Measurements from ENCODE around the gene ZC3H6.

ZC3H6 gene

GRCh38 chr2:112311932-112312331 is 36.5 kb downstream of the ZC3H6 start:
- no peaks in the 10 kb centered on the region for H3K9me3 ChIP-seq (ENCODE audit: control insufficient read depth, low read depth, low read length)
- no peaks in the 10 kb centered on the region for H3K27me3 ChIP-seq (ENCODE audit: control insufficient read depth, insufficient read depth, low read length)
- H3K4me3 ChIP-seq (ENCODE audit: low read length): no peak overlapping the region
- H3K4me1 ChIP-seq (ENCODE audit: control insufficient read depth, low read depth, low read length): no peaks in the 10 kb centered on the region
- no peak overlapping the region for H3K9ac ChIP-seq (ENCODE audit: low read length)
- H3K27ac ChIP-seq (ENCODE audit: low read length): no peak overlapping the region
- H3K36me3 ChIP-seq (ENCODE audit: control insufficient read depth, low read depth, low read length): no peaks in the 10 kb centered on the region

DNA sequence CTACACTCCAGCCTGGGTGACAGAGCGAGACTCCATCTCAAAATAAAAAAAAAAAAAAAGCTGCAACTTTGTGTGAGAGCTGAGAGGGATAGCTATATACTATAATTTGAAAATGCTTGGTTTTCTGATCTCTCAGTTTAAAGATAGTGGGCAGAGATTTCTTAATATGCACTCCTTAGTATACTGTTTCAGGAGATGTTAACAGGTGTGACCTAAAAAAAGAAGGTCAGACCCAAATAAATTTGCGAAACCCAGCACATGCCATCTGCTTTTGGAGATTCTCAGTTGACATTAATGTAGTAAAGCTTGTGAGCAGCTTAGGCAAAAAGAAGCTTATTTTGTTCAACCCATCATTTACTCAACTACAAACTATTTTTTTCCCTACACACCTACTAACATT is 37.4 kb downstream of the ZC3H6 start:
- Histone ChIP-seq H3K9ac (ENCODE audit: low read length) (no peak overlapping the region), H3K27me3 (ENCODE audit: control insufficient read depth, insufficient read depth, low read length) (no peaks in the 10 kb centered on the region), H3K36me3 (ENCODE audit: control insufficient read depth, low read depth, low read length) (no peaks in the 10 kb centered on the region), H3K9me3 (ENCODE audit: control insufficient read depth, low read depth, low read length) (no peaks in the 10 kb centered on the region), H3K4me1 (ENCODE audit: control insufficient read depth, low read depth, low read length) (no peaks in the 10 kb centered on the region), H3K4me3 (ENCODE audit: low read length) (no peak overlapping the region), H3K27ac (ENCODE audit: low read length) (no peak overlapping the region)

GRCh38 chr2:112314856-112315255 is 39.5 kb downstream of the ZC3H6 start:
- no peaks in the 10 kb centered on the region for H3K9me3 ChIP-seq (ENCODE audit: control insufficient read depth, low read depth, low read length)
- H3K4me1 ChIP-seq (ENCODE audit: control insufficient read depth, low read depth, low read length): no peaks in the 10 kb centered on the region
- no peak overlapping the region for H3K27ac ChIP-seq (ENCODE audit: low read length)

GRCh38 chr2:112317303-112318158 is 42.1 kb downstream of the ZC3H6 start:
- H3K4me1 ChIP-seq (ENCODE audit: control insufficient read depth, low read depth, low read length): no peaks in the 10 kb centered on the region
- no peak overlapping the region for H3K9ac ChIP-seq (ENCODE audit: low read length)
- no peaks in the 10 kb centered on the region for H3K36me3 ChIP-seq (ENCODE audit: control insufficient read depth, low read depth, low read length)
- H3K27ac ChIP-seq (ENCODE audit: low read length): no peak overlapping the region
- H3K4me3 ChIP-seq (ENCODE audit: low read length): no peak overlapping the region
- no peaks in the 10 kb centered on the region for H3K9me3 ChIP-seq (ENCODE audit: control insufficient read depth, low read depth, low read length)
- H3K27me3 ChIP-seq (ENCODE audit: control insufficient read depth, insufficient read depth, low read length): no peaks in the 10 kb centered on the region

More at GRCh38 chr2:112314856-112315255, 39.5 kb downstream of the ZC3H6 start:
- Histone ChIP-seq H3K4me3 (ENCODE audit: low read length) (no peak overlapping the region), H3K27me3 (ENCODE audit: control insufficient read depth, insufficient read depth, low read length) (no peaks in the 10 kb centered on the region), H3K9ac (ENCODE audit: low read length) (no peak overlapping the region), H3K36me3 (ENCODE audit: control insufficient read depth, low read depth, low read length) (no peaks in the 10 kb centered on the region)

- no peak overlapping the region for H3K4me3 ChIP-seq (ENCODE audit: low read length)
- no peaks in the 10 kb centered on the region for H3K4me1 ChIP-seq (ENCODE audit: control insufficient read depth, low read depth, low read length)
- no peaks in the 10 kb centered on the region for H3K36me3 ChIP-seq (ENCODE audit: control insufficient read depth, low read depth, low read length)
- H3K9ac ChIP-seq (ENCODE audit: low read length): no peak overlapping the region
- H3K9me3 ChIP-seq (ENCODE audit: control insufficient read depth, low read depth, low read length): no peaks in the 10 kb centered on the region
- H3K27me3 ChIP-seq (ENCODE audit: control insufficient read depth, insufficient read depth, low read length): no peaks in the 10 kb centered on the region
- no peak overlapping the region for H3K27ac ChIP-seq (ENCODE audit: low read length)
Measured at GRCh38 chr2:112318515-112318914, 43.1 kb downstream of the ZC3H6 start.

- peaks cover 4% of the 10 kb centered on the region for H3K36me3 ChIP-seq (ENCODE audit: control insufficient read depth, low read depth, low read length)
- no peaks in the 10 kb centered on the region for H3K4me1 ChIP-seq (ENCODE audit: control insufficient read depth, low read depth, low read length)
- no peak overlapping the region for H3K4me3 ChIP-seq (ENCODE audit: low read length)
- H3K27me3 ChIP-seq (ENCODE audit: control insufficient read depth, insufficient read depth, low read length): no peaks in the 10 kb centered on the region
- no peak overlapping the region for H3K27ac ChIP-seq (ENCODE audit: low read length)
- no peaks in the 10 kb centered on the region for H3K9me3 ChIP-seq (ENCODE audit: control insufficient read depth, low read depth, low read length)
- H3K9ac ChIP-seq (ENCODE audit: low read length): no peak overlapping the region
Measured at GRCh38 chr2:112321375-112322320, 46.3 kb downstream of the ZC3H6 start.

DNA sequence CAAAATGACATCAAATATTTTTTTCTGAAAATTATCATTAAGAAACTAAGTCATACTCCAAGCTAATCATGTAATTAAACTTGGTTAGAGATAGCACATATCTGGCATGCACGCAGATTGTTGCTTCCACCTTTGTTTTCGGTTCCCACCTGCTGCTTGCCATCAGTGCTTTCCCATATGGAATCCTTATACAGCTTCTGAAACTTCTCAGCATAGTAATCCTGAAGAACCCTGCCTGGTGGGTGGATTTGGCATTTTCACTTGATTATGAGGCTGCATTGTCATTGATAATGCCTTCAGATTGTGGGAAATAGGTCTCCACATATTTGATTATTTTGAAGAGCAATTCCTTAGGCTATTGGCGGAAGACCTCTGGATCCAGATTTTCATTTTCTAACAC is 47.5 kb downstream of the ZC3H6 start:
- H3K27ac ChIP-seq (ENCODE audit: low read length): no peak overlapping the region
- H3K27me3 ChIP-seq (ENCODE audit: control insufficient read depth, insufficient read depth, low read length): no peaks in the 10 kb centered on the region
- H3K9ac ChIP-seq (ENCODE audit: low read length): no peak overlapping the region
- H3K9me3 ChIP-seq (ENCODE audit: control insufficient read depth, low read depth, low read length): no peaks in the 10 kb centered on the region
- H3K4me1 ChIP-seq (ENCODE audit: control insufficient read depth, low read depth, low read length): no peaks in the 10 kb centered on the region
- H3K36me3 ChIP-seq (ENCODE audit: control insufficient read depth, low read depth, low read length): peaks cover 4% of the 10 kb centered on the region
- H3K4me3 ChIP-seq (ENCODE audit: low read length): no peak overlapping the region

DNA sequence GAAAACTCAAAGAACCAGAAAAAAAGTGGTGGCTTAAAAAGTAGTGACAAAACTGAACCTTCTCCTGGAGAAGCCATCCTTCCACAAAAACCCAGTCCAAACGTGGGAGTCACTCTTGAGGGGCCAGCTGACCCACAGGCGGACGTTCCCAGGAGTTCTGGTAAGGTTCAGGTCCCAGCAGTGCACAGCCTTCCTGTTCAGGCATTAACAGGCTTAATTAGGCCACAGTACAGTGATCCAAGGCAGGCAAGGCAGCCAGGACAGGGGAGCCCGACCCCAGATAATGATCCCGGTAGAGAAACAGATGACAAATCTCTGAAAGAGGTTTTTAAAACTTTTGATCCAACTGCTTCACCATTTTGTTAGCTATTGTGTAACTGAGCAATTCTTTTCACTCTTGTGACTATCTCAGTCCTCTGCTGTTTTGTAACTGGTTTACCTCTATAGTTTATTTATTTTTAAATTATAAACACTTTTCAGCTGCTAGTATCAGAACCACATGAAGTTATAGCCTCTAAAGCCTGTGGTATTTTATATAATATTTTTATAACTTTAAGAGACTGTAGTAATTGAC is 56.8 kb downstream of the ZC3H6 start:
- Histone ChIP-seq H3K4me1 (ENCODE audit: control insufficient read depth, low read depth, low read length) (no peaks in the 10 kb centered on the region), H3K4me3 (ENCODE audit: low read length) (no peak overlapping the region), H3K9me3 (ENCODE audit: control insufficient read depth, low read depth, low read length) (no peaks in the 10 kb centered on the region), H3K27me3 (ENCODE audit: control insufficient read depth, insufficient read depth, low read length) (no peaks in the 10 kb centered on the region), H3K9ac (ENCODE audit: low read length) (no peak overlapping the region), H3K27ac (ENCODE audit: low read length) (no peak overlapping the region), H3K36me3 (ENCODE audit: control insufficient read depth, low read depth, low read length) (no peaks in the 10 kb centered on the region)

GRCh38 chr2:112335600-112335999 is 60.2 kb downstream of the ZC3H6 start:
- Histone ChIP-seq H3K4me1 (ENCODE audit: control insufficient read depth, low read depth, low read length) (no peaks in the 10 kb centered on the region), H3K9ac (ENCODE audit: low read length) (no peak overlapping the region), H3K4me3 (ENCODE audit: low read length) (no peak overlapping the region), H3K9me3 (ENCODE audit: control insufficient read depth, low read depth, low read length) (no peaks in the 10 kb centered on the region), H3K27ac (ENCODE audit: low read length) (no peak overlapping the region), H3K36me3 (ENCODE audit: control insufficient read depth, low read depth, low read length) (no peaks in the 10 kb centered on the region), H3K27me3 (ENCODE audit: control insufficient read depth, insufficient read depth, low read length) (no peaks in the 10 kb centered on the region)

- Histone ChIP-seq H3K4me3 (ENCODE audit: low read length) (no peak overlapping the region), H3K27me3 (ENCODE audit: control insufficient read depth, insufficient read depth, low read length) (no peaks in the 10 kb centered on the region), H3K9ac (ENCODE audit: low read length) (no peak overlapping the region), H3K4me1 (ENCODE audit: control insufficient read depth, low read depth, low read length) (no peaks in the 10 kb centered on the region), H3K9me3 (ENCODE audit: control insufficient read depth, low read depth, low read length) (no peaks in the 10 kb centered on the region), H3K36me3 (ENCODE audit: control insufficient read depth, low read depth, low read length) (no peaks in the 10 kb centered on the region), H3K27ac (ENCODE audit: low read length) (no peak overlapping the region)
Measured at GRCh38 chr2:112339986-112340385, 64.6 kb downstream of the ZC3H6 start.

- H3K27me3 ChIP-seq (ENCODE audit: control insufficient read depth, insufficient read depth, low read length): no peaks in the 10 kb centered on the region
- H3K4me3 ChIP-seq (ENCODE audit: low read length): no peak overlapping the region
- no peak overlapping the region for H3K27ac ChIP-seq (ENCODE audit: low read length)
- H3K36me3 ChIP-seq (ENCODE audit: control insufficient read depth, low read depth, low read length): no peaks in the 10 kb centered on the region
- no peaks in the 10 kb centered on the region for H3K4me1 ChIP-seq (ENCODE audit: control insufficient read depth, low read depth, low read length)
- no peak overlapping the region for H3K9ac ChIP-seq (ENCODE audit: low read length)
- H3K9me3 ChIP-seq (ENCODE audit: control insufficient read depth, low read depth, low read length): no peaks in the 10 kb centered on the region
Measured at GRCh38 chr2:112340475-112341267, 65.3 kb downstream of the ZC3H6 start.

All from iPS-18a (cell line).